ENCODE data around the gene STK11.

STK11 gene

GRCh38 chr19:1230783-1231489, 25.4 kb downstream of the STK11 start:
- H3K9me3 ChIP-seq (ENCODE audit: control insufficient read depth in 5 of 5, low read length in 5 of 5) = no peaks in the 10 kb centered on the region
- H3K36me3 ChIP-seq (ENCODE audit: control insufficient read depth in 5 of 5, insufficient read depth in 5 of 5, low read length in 5 of 5) = peaks cover 0 to 20% (median 18%) of the 10 kb centered on the region in 5 donors
- H3K4me3 ChIP-seq (ENCODE audit: low read depth in 1 of 5, low read length in 5 of 5) = no peak overlapping the region
- H3K27ac ChIP-seq (ENCODE audit: low read depth, low read length) = no peak overlapping the region
- H3K9ac ChIP-seq (ENCODE audit: low read length in 5 of 5) = no peak overlapping the region
- peaks cover 0 to 6% (median 3%) of the 10 kb centered on the region in 5 donors for H3K27me3 ChIP-seq (ENCODE audit: control insufficient read depth in 5 of 5, insufficient read depth in 4 of 5, low read length in 5 of 5)
- H3K4me1 ChIP-seq (ENCODE audit: control insufficient read depth in 5 of 5, insufficient read depth in 5 of 5, low read length in 5 of 5) = peaks cover 0 to 16% (median 14%) of the 10 kb centered on the region in 5 donors

- Histone ChIP-seq H3K4me3 (ENCODE audit: low read depth in 1 of 5, low read length in 5 of 5) (no peak overlapping the region), H3K27me3 (ENCODE audit: control insufficient read depth in 5 of 5, insufficient read depth in 4 of 5, low read length in 5 of 5) (peaks cover 0 to 11% (median 8%) of the 10 kb centered on the region in 5 donors), H3K27ac (ENCODE audit: low read depth, low read length) (peak overlapping the region; percentile 16), H3K9ac (ENCODE audit: low read length in 5 of 5) (no peak overlapping the region), H3K4me1 (ENCODE audit: control insufficient read depth in 5 of 5, insufficient read depth in 5 of 5, low read length in 5 of 5) (peaks cover 0 to 22% (median 16%) of the 10 kb centered on the region in 5 donors), H3K36me3 (ENCODE audit: control insufficient read depth in 5 of 5, insufficient read depth in 5 of 5, low read length in 5 of 5) (peaks cover 0 to 12% (median 9%) of the 10 kb centered on the region in 5 donors), H3K9me3 (ENCODE audit: control insufficient read depth in 5 of 5, low read length in 5 of 5) (no peaks in the 10 kb centered on the region)
These were observed 26.4 kb downstream of the STK11 start for GRCh38 chr19:1231729-1232637.

- Histone ChIP-seq H3K4me1 (ENCODE audit: control insufficient read depth in 5 of 5, insufficient read depth in 5 of 5, low read length in 5 of 5) (peaks cover 0 to 28% (median 21%) of the 10 kb centered on the region in 5 donors), H3K36me3 (ENCODE audit: control insufficient read depth in 5 of 5, insufficient read depth in 5 of 5, low read length in 5 of 5) (peaks cover 0 to 6% (median 2%) of the 10 kb centered on the region in 5 donors), H3K4me3 (ENCODE audit: low read depth in 1 of 5, low read length in 5 of 5) (no peak overlapping the region), H3K27ac (ENCODE audit: low read depth, low read length) (peak overlapping the region; percentile 16), H3K9me3 (ENCODE audit: control insufficient read depth in 5 of 5, low read length in 5 of 5) (no peaks in the 10 kb centered on the region), H3K9ac (ENCODE audit: low read length in 5 of 5) (no peak overlapping the region), H3K27me3 (ENCODE audit: control insufficient read depth in 5 of 5, insufficient read depth in 4 of 5, low read length in 5 of 5) (peaks cover 0 to 11% (median 8%) of the 10 kb centered on the region in 5 donors)
These were observed 27.1 kb downstream of the STK11 start for GRCh38 chr19:1232652-1233072.

GRCh38 chr19:1233115-1233667, 27.6 kb downstream of the STK11 start:
- H3K9me3 ChIP-seq (ENCODE audit: control insufficient read depth in 5 of 5, low read length in 5 of 5) = no peaks in the 10 kb centered on the region
- no peak overlapping the region for H3K9ac ChIP-seq (ENCODE audit: low read length in 5 of 5)
- H3K4me3 ChIP-seq (ENCODE audit: low read depth in 1 of 5, low read length in 5 of 5) = no peak overlapping the region
- peaks cover 0 to 1% (median 0%) of the 10 kb centered on the region in 5 donors for H3K36me3 ChIP-seq (ENCODE audit: control insufficient read depth in 5 of 5, insufficient read depth in 5 of 5, low read length in 5 of 5)
- H3K4me1 ChIP-seq (ENCODE audit: control insufficient read depth in 5 of 5, insufficient read depth in 5 of 5, low read length in 5 of 5) = peaks cover 0 to 31% (median 23%) of the 10 kb centered on the region in 5 donors
- peaks cover 0 to 11% (median 8%) of the 10 kb centered on the region in 5 donors for H3K27me3 ChIP-seq (ENCODE audit: control insufficient read depth in 5 of 5, insufficient read depth in 4 of 5, low read length in 5 of 5)
- H3K27ac ChIP-seq (ENCODE audit: low read depth, low read length) = peak overlapping the region; percentile 16

- H3K27me3 ChIP-seq (ENCODE audit: control insufficient read depth in 5 of 5, insufficient read depth in 4 of 5, low read length in 5 of 5) = peaks cover 0 to 11% (median 8%) of the 10 kb centered on the region in 5 donors
- H3K4me3 ChIP-seq (ENCODE audit: low read depth in 1 of 5, low read length in 5 of 5) = no peak overlapping the region
- H3K4me1 ChIP-seq (ENCODE audit: control insufficient read depth in 5 of 5, insufficient read depth in 5 of 5, low read length in 5 of 5) = peaks cover 0 to 37% (median 29%) of the 10 kb centered on the region in 5 donors
- H3K9me3 ChIP-seq (ENCODE audit: control insufficient read depth in 5 of 5, low read length in 5 of 5) = no peaks in the 10 kb centered on the region
- no peak overlapping the region for H3K27ac ChIP-seq (ENCODE audit: low read depth, low read length)
- no peaks in the 10 kb centered on the region for H3K36me3 ChIP-seq (ENCODE audit: control insufficient read depth in 5 of 5, insufficient read depth in 5 of 5, low read length in 5 of 5)
- H3K9ac ChIP-seq (ENCODE audit: low read length in 5 of 5) = no peak overlapping the region
These were observed 28.7 kb downstream of the STK11 start for GRCh38 chr19:1234051-1234954.

GRCh38 chr19:1234955-1235380, 29.4 kb downstream of the STK11 start:
- H3K4me1 ChIP-seq (ENCODE audit: control insufficient read depth in 5 of 5, insufficient read depth in 5 of 5, low read length in 5 of 5) = peaks cover 0 to 41% (median 34%) of the 10 kb centered on the region in 5 donors
- no peaks in the 10 kb centered on the region for H3K9me3 ChIP-seq (ENCODE audit: control insufficient read depth in 5 of 5, low read length in 5 of 5)
- H3K9ac ChIP-seq (ENCODE audit: low read length in 5 of 5) = no peak overlapping the region
- no peaks in the 10 kb centered on the region for H3K36me3 ChIP-seq (ENCODE audit: control insufficient read depth in 5 of 5, insufficient read depth in 5 of 5, low read length in 5 of 5)
- H3K27ac ChIP-seq (ENCODE audit: low read depth, low read length) = no peak overlapping the region
- peaks cover 0 to 11% (median 8%) of the 10 kb centered on the region in 5 donors for H3K27me3 ChIP-seq (ENCODE audit: control insufficient read depth in 5 of 5, insufficient read depth in 4 of 5, low read length in 5 of 5)
- no peak overlapping the region for H3K4me3 ChIP-seq (ENCODE audit: low read depth in 1 of 5, low read length in 5 of 5)

GRCh38 chr19:1235625-1236538, 30.3 kb downstream of the STK11 start:
- Histone ChIP-seq H3K9ac (ENCODE audit: low read length in 5 of 5) (no peak overlapping the region), H3K27ac (ENCODE audit: low read depth, low read length) (no peak overlapping the region), H3K4me1 (ENCODE audit: control insufficient read depth in 5 of 5, insufficient read depth in 5 of 5, low read length in 5 of 5) (peaks cover 0 to 48% (median 37%) of the 10 kb centered on the region in 5 donors), H3K4me3 (ENCODE audit: low read depth in 1 of 5, low read length in 5 of 5) (no peak overlapping the region), H3K9me3 (ENCODE audit: control insufficient read depth in 5 of 5, low read length in 5 of 5) (no peaks in the 10 kb centered on the region), H3K27me3 (ENCODE audit: control insufficient read depth in 5 of 5, insufficient read depth in 4 of 5, low read length in 5 of 5) (peaks cover 0 to 11% (median 8%) of the 10 kb centered on the region in 5 donors), H3K36me3 (ENCODE audit: control insufficient read depth in 5 of 5, insufficient read depth in 5 of 5, low read length in 5 of 5) (no peaks in the 10 kb centered on the region)

GRCh38 chr19:1236576-1236975, 31.0 kb downstream of the STK11 start:
- Histone ChIP-seq H3K9ac (ENCODE audit: low read length in 5 of 5) (no peak overlapping the region), H3K4me3 (ENCODE audit: low read depth in 1 of 5, low read length in 5 of 5) (peak overlapping the region in 3 of 5 donors; percentile 40 to 70 (median 59)), H3K36me3 (ENCODE audit: control insufficient read depth in 5 of 5, insufficient read depth in 5 of 5, low read length in 5 of 5) (no peaks in the 10 kb centered on the region), H3K27ac (ENCODE audit: low read depth, low read length) (no peak overlapping the region), H3K4me1 (ENCODE audit: control insufficient read depth in 5 of 5, insufficient read depth in 5 of 5, low read length in 5 of 5) (peaks cover 0 to 55% (median 43%) of the 10 kb centered on the region in 5 donors), H3K27me3 (ENCODE audit: control insufficient read depth in 5 of 5, insufficient read depth in 4 of 5, low read length in 5 of 5) (peaks cover 0 to 11% (median 8%) of the 10 kb centered on the region in 5 donors), H3K9me3 (ENCODE audit: control insufficient read depth in 5 of 5, low read length in 5 of 5) (no peaks in the 10 kb centered on the region)
